SK-N-SH (cell line): ENCODE results near the gene MAPRE3. TPM values are rescaled to one million over a fixed set of nuclear protein-coding genes. Genes with fewer than 3 reads are reported as not detected.

Experiments used
- CTCF ChIA-PET: fragments of 300-600, 350-600 bp; formaldehyde crosslinking; extraction: SDS; loops from one replicate; lab custom pipeline; 2021; lab: Yijun Ruan, JAX
- POLR2A ChIA-PET: fragments of 350-600 bp; sonication (Branson Sonifier 250); formaldehyde crosslinking; extraction: SDS; loops from one replicate; lab custom pipeline; 2020; ENCODE audit warnings: antibody characterized with exemption, inconsistent platforms; lab: Yijun Ruan, JAX
- DNase-seq: peaks from one replicate; pipeline ENCODE4 v3.0.0; 2012
- H2AFZ ChIP-seq: fragments of 200-600 bp; sonication (generic); 2 replicates; pipeline ENCODE4 v1.8.1; 2016; ENCODE audit warnings: antibody characterized with exemption, mild to moderate bottlenecking, low read depth
- H3F3A ChIP-seq: fragments of 200-600 bp; sonication (generic); replicated peaks from 2 replicates; pipeline ENCODE3; 2016; ENCODE audit warnings: antibody characterized with exemption, mild to moderate bottlenecking; ENCODE audit not compliant: insufficient read depth
- H3K27ac ChIP-seq, 2 experiments: fragments of 200-500 bp in 1 of 2; fragments of 200-600 bp in 1 of 2; sonication (Bioruptor generic) in 1 of 2; sonication (generic), shearing (Covaris generic) in 1 of 2; 2 replicates each; pipeline versions ENCODE4 v1.5.1 to v1.6.1; 2014 to 2016; ENCODE audit warnings: low read depth in 2 of 2, inconsistent platforms in 1 of 2, low read length in 1 of 2, mild to moderate bottlenecking in 1 of 2, mixed read lengths in 1 of 2
- H3K27me3 ChIP-seq: fragments of 200-600 bp; sonication (generic), shearing (Covaris generic); 2 replicates; pipeline ENCODE4 v1.6.1; 2016; ENCODE audit warnings: mixed run types; ENCODE audit not compliant: insufficient read depth
- H3K36me3 ChIP-seq, 2 experiments: fragments of 200-500 bp in 1 of 2; fragments of 200-600 bp in 1 of 2; sonication (Bioruptor generic) in 1 of 2; sonication (generic) in 1 of 2; replicated peaks in 1 of 2; 2 replicates each; pipeline versions ENCODE3 to v1.5.1; 2014 to 2016; ENCODE audit warnings: low read length in 1 of 2, mild to moderate bottlenecking in 1 of 2; ENCODE audit not compliant: insufficient read depth in 2 of 2, control insufficient read depth in 1 of 2
- H3K4me1 ChIP-seq, 2 experiments: fragments of 200-500 bp in 1 of 2; fragments of 200-600 bp in 1 of 2; sonication (Bioruptor generic) in 1 of 2; sonication (generic), shearing (Covaris generic) in 1 of 2; 2 replicates each; pipeline versions ENCODE4 v1.5.1 to v1.6.1; 2014 to 2016; ENCODE audit warnings: low read depth in 1 of 2, low read length in 1 of 2, mixed run types in 1 of 2; ENCODE audit not compliant: insufficient read depth in 2 of 2, control insufficient read depth in 1 of 2
- H3K4me2 ChIP-seq: fragments of 200-600 bp; sonication (generic), shearing (Covaris generic); 2 replicates; pipeline ENCODE4 v1.6.1; 2017; ENCODE audit warnings: mixed run types
- H3K4me3 ChIP-seq, 2 experiments: fragments of 200-500 bp in 1 of 2; fragments of 200-600 bp in 1 of 2; sonication (Bioruptor generic) in 1 of 2; sonication (generic), shearing (Covaris generic) in 1 of 2; 2 replicates each; pipeline versions ENCODE4 v1.5.1 to v1.8.1; 2014 to 2016; ENCODE audit warnings: low read depth in 2 of 2, inconsistent platforms in 1 of 2, low read length in 1 of 2, mild to moderate bottlenecking in 1 of 2, mixed read lengths in 1 of 2, moderate library complexity in 1 of 2
- H3K79me2 ChIP-seq: fragments of 200-600 bp; sonication (generic); 2 replicates; pipeline ENCODE4 v1.8.1; 2017; ENCODE audit warnings: mild to moderate bottlenecking; ENCODE audit not compliant: insufficient read depth
- H3K9ac ChIP-seq: fragments of 200-600 bp; sonication (generic); 2 replicates; pipeline ENCODE4 v1.6.1; 2017; ENCODE audit warnings: mixed run types
- H3K9me2 ChIP-seq: fragments of 200-600 bp; sonication (generic); 2 replicates; pipeline ENCODE4 v1.6.1; 2017; ENCODE audit warnings: mixed run types
- H3K9me3 ChIP-seq: fragments of 200-600 bp; sonication (generic); 2 replicates; pipeline ENCODE4 v1.6.1; 2017; ENCODE audit warnings: mixed run types, mild to moderate bottlenecking, moderate library complexity
- H4K20me1 ChIP-seq: fragments of 200-600 bp; sonication (generic); 2 replicates; pipeline ENCODE4 v1.6.1; 2017; ENCODE audit warnings: mild to moderate bottlenecking, mixed run types; ENCODE audit not compliant: insufficient read depth
- CHD2 ChIP-seq: fragments of 150-350 bp; IDR thresholded peaks from 2 replicates; pipeline ENCODE4 v1.6.1; 2018; ENCODE audit warnings: low read length; ENCODE audit not compliant: partially characterized antibody
- ELF1 ChIP-seq: IDR thresholded peaks from 2 replicates; pipeline ENCODE4 v1.4.0; 2012
- FOSL2 ChIP-seq: IDR thresholded peaks from 2 replicates; pipeline ENCODE4 v1.4.0; 2012; ENCODE audit warnings: low read depth, mild to moderate bottlenecking, moderate library complexity, borderline replicate concordance
- FOXM1 ChIP-seq: IDR thresholded peaks from 2 replicates; pipeline ENCODE4 v1.4.0; 2012; ENCODE audit warnings: low read depth, mild to moderate bottlenecking
- GABPA ChIP-seq: IDR thresholded peaks from 2 replicates; pipeline ENCODE4 v1.4.0; 2012; ENCODE audit warnings: low read depth, mild to moderate bottlenecking
- MAX ChIP-seq: IDR thresholded peaks from 2 replicates; pipeline ENCODE4 v1.4.0; 2012; ENCODE audit warnings: low read depth
- MEF2A ChIP-seq: IDR thresholded peaks from 2 replicates; pipeline ENCODE4 v1.4.0; 2012; ENCODE audit warnings: low read depth, borderline replicate concordance
- POLR2AphosphoS5 ChIP-seq: IDR thresholded peaks from 2 replicates; pipeline ENCODE4 v1.6.1; 2012; ENCODE audit warnings: low read depth, low read length
- RAD21 ChIP-seq: IDR thresholded peaks from 2 replicates; pipeline ENCODE4 v1.6.1; 2012; ENCODE audit warnings: mild to moderate bottlenecking, low read length
- RCOR1 ChIP-seq: fragments of 150-350 bp; IDR thresholded peaks from 2 replicates; pipeline ENCODE4 v1.6.1; 2017; ENCODE audit warnings: antibody characterized with exemption, low read length
- RFX5 ChIP-seq: IDR thresholded peaks from 2 replicates; pipeline ENCODE4 v1.6.1; 2012; ENCODE audit warnings: mild to moderate bottlenecking, improper control_type of control experiment, low read length
- SMC3 ChIP-seq: IDR thresholded peaks from 2 replicates; pipeline ENCODE4 v1.6.1; 2012; ENCODE audit warnings: low read depth, low read length, improper control_type of control experiment
- TAF1 ChIP-seq: IDR thresholded peaks from 2 replicates; pipeline ENCODE4 v1.6.1; 2012; ENCODE audit warnings: low read depth, mild to moderate bottlenecking, low read length, moderate library complexity, borderline replicate concordance
- TCF12 ChIP-seq: IDR thresholded peaks from 2 replicates; pipeline ENCODE4 v1.4.0; 2012
- ZBTB33 ChIP-seq: IDR thresholded peaks from 2 replicates; pipeline ENCODE4 v1.4.0; 2012; ENCODE audit warnings: low read depth, borderline replicate concordance
- WGBS: methylation state at CpG from one replicate; pipeline ENCODE4 v1.1.6; 2017; ENCODE audit warnings: low lambda C conversion rate; 5-methylcytosine and 5-hydroxymethylcytosine counted together
- polyA plus RNA-seq, 3 experiments: library from polyadenylated mRNA; depleted of rRNA; stranded (reverse); fragments of >200 nt; gene quantifications; 2 replicates each; pipeline ENCODE4 v1.2.3, GENCODE V29; 2012

MAPRE3 gene
- polyA plus RNA-seq, 1 of the 3 experiments (the other 2 are of a cell fraction): 24.4 TPM

DNA sequence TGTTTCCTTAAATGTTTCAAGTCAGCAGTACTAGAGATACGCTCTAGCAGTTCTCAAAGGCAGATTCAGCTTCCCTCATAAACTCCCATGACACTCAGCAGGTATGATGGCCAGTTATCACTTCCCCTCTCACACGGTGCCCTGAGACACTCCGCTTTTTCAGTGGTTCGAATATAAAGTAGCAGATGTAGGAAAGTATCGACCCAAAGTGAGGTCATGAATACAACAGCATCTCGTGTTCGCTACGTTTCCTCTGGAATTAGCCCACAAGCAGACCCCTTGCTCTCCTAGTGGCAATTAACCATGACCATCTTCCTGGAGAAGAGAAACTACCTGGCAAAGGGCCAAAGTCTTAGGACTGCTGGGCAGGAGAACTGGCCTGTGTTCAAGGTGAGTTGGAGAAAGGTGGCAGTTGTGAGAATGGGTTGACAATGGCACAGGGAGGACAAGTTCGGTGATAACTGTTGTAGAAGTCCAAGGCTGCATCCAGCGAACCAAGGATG, 71.8 kb downstream of the MAPRE3 start (continued):
- TF ChIP-seq RCOR1 (no peak), TAF1 (no peak)

DNA sequence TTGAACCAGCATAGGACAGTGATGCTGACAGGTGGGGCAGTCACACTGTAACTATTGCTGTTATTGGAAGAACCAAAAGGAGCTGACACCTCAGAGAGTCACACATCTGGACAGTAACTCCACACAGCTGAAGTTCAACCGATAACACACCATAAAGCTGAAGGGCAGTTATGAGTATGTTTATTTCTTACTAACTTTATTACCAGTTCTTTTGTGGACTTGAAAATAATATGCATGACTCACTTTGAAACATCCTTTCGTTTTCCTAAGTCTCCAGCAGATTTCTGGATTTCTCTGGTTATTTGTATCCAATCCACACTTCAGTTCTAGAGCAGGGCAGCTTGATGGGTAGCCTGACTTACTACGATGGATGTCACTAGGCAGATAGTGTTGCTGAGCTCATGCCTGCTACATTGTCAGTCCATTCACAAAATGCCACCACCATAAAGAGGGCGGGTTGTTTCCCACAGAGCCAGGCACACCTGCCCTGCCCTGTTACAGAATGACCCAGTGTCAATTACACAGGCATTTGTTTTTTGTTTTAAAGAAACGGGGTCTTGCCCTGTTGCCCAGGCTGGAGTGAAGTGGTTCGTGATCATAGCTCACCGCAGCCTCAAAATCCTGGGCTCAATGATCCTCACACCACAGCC, 72.7 kb downstream of the MAPRE3 start:
- Histone ChIP-seq H3K4me2 (no peak overlapping the region), H3K4me1 (peaks cover 0 to 7% of the 10 kb centered on the region in 2 experiments; a peak in 1 of 4 replicates), H4K20me1 (no peaks in the 10 kb centered on the region), H3K79me2 (no peaks in the 10 kb centered on the region), H3K27me3 (no peaks in the 10 kb centered on the region), H3K4me3 (no peak overlapping the region), H2AFZ (no peak overlapping the region), H3K36me3 (peaks cover 7 to 48% of the 10 kb centered on the region in 2 experiments), H3F3A (peaks cover 15% of the 10 kb centered on the region), H3K9ac (no peak overlapping the region), H3K27ac (no peak overlapping the region), H3K9me2 (no peaks in the 10 kb centered on the region), H3K9me3 (no peaks in the 10 kb centered on the region)
- POLR2A ChIA-PET: interaction anchor here (1.0 to 1.5 kb wide), 3 partner anchors 9 to 17 kb away, joined by 3 to 6 read pairs (median 4); partner anchors contain the start of gene AGBL5
- DNase-seq: no peak
- CTCF ChIA-PET: interaction anchor here (1.0 to 1.4 kb wide), 2 partner anchors 14 to 81 kb away, joined by 3 to 6 read pairs; no protein-coding TSS in a partner anchor
- TF ChIP-seq POLR2AphosphoS5: no peak; the same call in 1 of the 2 replicates
- TF ChIP-seq SMC3: no peak
- no peak for TF ChIP-seq TCF12
- no peak for TF ChIP-seq ELF1
- no peak for TF ChIP-seq CHD2
- TF ChIP-seq RAD21: no peak
- TF ChIP-seq GABPA: no peak
- TF ChIP-seq RFX5: no peak
- TF ChIP-seq FOSL2: no peak
- no peak for TF ChIP-seq ZBTB33
- TF ChIP-seq RCOR1: no peak
- TF ChIP-seq MAX: no peak
- no peak for TF ChIP-seq FOXM1
- TF ChIP-seq MEF2A: no peak
- TF ChIP-seq TAF1: no peak
- 90% methylated on average over 7 of the region's 7 CpGs for WGBS
